Stimulated activated CD8-positive, alpha-beta memory T cell treated with anti-CD3 and anti-CD28 coated beads, Interleukin-15, amount 100 ng/mL, for 24 hours (primary cell): ENCODE data around the gene MAST4.

ENCODE experiments used
- DNase-seq: peaks from one replicate; pipeline ENCODE4 v3.0.0-alpha.2; 2020; ENCODE audit warnings: low read depth

MAST4 gene

DNA sequence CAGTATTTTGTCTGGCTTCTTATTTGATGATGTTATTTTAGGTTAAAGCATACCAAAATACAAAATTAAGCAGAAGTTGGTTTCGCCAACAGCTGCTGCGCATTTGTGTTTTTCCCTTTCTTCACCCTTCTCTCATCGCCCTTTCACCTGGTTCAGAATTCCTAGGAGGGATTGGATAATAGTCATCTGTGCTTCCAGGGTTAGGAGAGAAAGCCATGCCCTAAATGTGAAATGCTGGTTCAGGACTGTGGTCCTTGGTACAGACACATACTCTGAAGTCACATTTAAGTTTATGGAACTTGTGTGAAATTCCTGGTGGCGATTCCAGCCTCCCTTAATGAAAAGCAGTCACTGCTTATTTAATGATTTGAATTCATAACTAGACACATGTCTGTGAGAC, 7.7 kb downstream of the MAST4 start:
- no peak for DNase-seq

DNA sequence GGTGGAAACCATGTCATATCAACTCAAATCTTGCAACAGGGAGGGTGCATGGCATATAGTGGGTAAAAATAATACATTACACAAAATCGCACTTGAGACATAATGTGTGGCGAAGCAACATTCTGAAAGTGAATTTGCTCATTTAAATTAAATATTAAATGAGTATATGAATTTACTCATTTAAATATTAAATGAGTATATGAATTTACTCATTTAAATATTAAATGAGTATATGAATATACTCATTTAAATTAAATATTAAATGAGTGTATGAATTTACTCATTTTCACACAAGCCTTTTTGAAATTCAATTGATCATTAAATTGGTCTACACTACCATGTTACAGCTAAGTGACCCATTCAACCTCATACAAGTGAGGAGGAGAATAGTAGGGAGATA, 10.5 kb downstream of the MAST4 start:
- no peak for DNase-seq

DNA sequence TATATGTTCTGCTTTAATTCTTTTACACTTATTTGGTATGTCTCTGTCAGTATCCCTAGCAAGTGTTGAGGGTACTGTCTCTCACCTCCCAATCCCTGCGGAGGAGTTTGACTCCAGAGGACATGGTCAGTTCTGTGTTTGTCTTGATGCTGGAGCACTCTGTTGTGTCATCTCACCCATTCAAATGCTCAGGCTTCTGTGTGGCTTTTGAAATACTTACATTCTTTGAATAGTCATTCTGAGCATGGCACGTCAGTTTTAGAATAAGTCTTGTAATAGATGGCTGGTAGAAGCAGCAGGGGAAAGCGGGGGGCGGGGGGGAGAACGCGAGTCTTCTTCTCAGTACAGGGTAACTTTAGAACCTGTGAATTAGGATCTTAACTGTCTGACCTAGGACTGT, 12.3 kb downstream of the MAST4 start:
- DNase-seq: no peak

- DNase-seq: no peak
These were observed 13.4 kb downstream of the MAST4 start for GRCh38 chr5:66609615-66610014.

GRCh38 chr5:66612226-66612625, 16.0 kb downstream of the MAST4 start:
- DNase-seq: no peak

GRCh38 chr5:66615136-66615535, 18.9 kb downstream of the MAST4 start:
- no peak for DNase-seq

GRCh38 chr5:66615894-66616293, 19.7 kb downstream of the MAST4 start:
- no peak for DNase-seq

GRCh38 chr5:66616520-66617225, 20.5 kb downstream of the MAST4 start:
- no peak for DNase-seq

DNA sequence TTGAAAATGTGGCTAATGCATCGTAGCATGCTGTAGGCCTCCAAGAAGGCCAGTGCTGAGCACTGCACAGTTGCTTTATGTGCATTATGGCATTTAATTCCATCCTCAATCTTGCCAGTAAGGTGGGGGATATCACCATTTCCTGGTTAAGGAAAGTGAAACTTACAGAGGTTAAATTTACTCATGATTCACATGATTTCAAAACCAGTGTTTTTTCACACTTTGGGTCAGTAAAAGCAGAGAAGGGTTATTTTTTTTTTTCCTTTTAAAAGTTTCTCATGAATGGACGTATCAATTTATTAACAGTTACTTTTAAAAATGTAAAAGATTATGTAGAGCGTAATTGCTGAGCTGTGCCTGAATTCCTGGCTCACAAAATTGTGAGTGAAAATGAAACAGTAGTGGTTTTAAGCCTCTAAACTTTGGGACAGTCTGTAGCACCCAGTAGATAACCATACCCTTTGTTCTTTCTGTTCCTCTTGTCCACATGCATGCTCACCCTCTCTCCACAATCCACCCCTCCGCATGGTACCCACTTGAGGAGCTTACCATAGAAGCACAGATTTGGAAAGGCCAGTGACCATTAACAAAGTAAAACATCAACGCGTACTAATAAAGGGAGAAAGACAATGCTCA, 21.2 kb downstream of the MAST4 start:
- DNase-seq: no peak

DNA sequence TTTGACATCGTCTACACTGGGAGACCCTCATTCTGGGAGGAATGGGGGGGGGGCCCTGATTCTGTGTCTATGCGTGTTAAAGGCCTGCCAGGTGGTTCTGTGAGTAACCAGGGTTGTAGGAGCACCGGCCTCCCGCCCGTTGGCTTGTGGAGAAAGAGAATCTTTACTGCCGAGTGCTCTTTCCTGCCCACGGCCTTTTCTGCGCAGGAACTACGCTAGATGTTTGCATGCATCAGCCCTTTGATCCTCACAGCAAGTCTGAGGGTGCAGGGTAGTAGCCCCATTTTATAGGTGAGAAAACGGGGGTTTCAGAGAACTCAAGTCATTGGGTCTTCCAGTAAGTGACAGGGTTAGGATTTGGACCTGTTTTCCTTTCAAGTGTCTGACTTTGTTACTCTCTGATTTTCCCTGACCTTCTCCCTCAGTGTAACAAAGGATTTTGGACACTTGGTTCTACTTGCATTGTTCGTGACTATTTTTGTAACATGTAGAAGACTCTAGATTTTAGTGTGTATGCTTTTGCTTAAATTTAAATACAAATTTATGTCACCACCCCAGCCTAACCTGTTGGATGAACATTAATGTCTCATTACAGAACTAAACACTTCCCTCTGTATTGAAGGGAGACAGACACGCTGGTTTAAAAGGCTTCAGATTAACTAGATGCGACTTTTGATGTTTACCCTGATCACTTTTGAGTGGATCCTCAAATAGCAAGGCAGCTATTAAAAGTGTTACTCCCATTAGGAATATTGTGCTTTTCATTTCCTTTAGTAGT, 22.0 kb downstream of the MAST4 start:
- no peak for DNase-seq

DNA sequence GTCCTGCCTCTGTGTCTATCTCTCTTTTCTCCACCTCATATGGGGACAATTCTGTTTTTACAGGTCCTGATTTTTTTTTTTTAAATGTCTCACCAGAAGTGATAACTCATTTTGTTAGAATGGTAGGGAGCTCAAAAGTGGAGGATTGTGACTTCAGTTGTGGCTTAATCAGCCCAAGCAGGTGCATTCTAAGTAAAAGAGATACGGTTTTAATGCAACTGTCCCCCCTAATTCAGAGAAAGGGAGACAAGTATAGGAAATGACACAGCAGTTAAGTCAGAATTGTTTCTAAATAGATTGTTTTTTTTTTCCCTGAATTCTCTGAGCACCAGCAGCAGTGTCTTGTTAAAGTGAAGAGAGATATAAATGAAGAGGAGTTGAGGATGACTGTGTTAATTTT, 24.5 kb downstream of the MAST4 start:
- DNase-seq: no peak

GRCh38 chr5:66621146-66621545, 25.0 kb downstream of the MAST4 start:
- DNase-seq: no peak

- no peak for DNase-seq
These were observed 25.5 kb downstream of the MAST4 start for GRCh38 chr5:66621736-66622135.

GRCh38 chr5:66628561-66628960, 32.4 kb downstream of the MAST4 start:
- DNase-seq: no peak

DNA sequence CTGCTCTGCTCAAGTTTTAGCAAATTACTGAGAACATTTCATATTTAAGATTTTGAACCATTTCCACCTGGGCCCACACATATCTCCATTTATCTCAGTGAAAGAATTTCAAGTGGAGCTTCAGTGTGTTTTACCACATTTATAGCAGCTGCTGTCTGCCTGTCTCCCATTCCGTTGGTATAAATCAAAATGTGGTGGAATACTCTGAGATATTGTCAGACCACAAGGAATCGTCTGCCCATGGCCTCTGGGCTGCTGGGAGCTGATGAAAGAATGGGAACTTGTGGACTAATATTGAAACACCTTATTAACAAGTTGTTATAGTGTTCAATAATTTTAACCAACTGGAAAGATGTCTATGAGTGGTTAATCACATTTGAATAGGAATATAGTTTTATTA, 33.3 kb downstream of the MAST4 start:
- no peak for DNase-seq

- DNase-seq: no peak
These were observed 37.6 kb downstream of the MAST4 start for GRCh38 chr5:66633754-66634153.

GRCh38 chr5:66634601-66635000, 38.4 kb downstream of the MAST4 start:
- no peak for DNase-seq

DNA sequence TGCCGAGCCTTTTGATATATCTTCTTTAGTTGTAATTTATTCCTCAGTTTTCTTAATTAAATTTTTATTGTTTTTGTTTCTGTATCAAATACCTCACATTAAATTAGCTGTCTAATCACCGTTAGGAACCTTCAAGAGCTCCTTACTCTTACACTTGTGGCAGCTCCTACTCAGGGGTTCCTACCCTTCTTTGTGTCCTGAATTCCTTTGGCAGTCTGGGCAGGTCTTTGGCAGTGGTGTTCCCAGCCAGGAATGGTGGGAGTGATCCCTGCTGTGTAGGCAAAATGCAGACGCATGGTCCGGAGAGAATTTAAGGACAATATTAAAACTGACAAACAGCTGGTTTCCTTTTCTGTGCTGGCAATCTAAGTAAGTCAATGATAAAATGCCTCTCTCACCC, 41.8 kb downstream of the MAST4 start:
- no peak for DNase-seq

DNA sequence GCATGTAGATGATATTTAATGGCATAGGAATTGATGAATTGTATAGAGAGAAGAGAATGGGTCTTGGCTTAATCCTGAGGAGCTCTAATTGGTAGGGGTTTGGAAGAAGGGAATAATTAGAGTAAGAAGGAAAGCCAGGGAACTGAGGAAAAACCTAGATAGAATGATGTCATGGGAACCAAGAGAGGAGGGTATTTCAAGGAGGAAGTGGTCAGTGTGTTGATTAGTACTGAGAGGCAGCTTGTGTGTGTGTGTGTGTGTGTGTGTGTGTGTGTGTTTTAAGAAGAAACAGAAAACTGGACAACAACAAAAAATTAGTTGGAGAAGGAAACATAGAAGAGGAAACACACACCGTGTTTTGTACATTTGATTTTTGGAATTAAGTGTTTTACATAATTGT, 42.8 kb downstream of the MAST4 start:
- no peak for DNase-seq

- no peak for DNase-seq
These were observed 46.3 kb downstream of the MAST4 start for GRCh38 chr5:66642538-66642937.

DNA sequence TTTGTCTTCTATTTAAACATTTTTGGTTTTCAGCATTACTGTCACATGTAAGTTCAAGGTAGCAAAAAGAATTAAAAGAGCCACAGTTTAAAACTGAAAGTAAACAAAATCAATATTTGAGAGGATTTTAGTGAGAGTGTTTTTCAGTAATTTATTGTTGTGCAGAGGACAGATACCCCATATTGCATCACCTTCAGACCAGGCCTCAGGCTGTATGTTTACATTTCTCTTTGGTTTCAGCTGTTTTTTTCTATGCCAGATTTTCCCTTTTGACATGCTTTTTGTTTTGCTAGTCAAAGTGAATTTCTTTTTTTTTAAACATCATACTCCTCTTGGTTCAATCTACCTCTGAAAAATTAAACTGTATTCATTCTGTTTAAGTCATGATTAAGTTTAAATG, 47.2 kb downstream of the MAST4 start:
- DNase-seq: no peak

DNA sequence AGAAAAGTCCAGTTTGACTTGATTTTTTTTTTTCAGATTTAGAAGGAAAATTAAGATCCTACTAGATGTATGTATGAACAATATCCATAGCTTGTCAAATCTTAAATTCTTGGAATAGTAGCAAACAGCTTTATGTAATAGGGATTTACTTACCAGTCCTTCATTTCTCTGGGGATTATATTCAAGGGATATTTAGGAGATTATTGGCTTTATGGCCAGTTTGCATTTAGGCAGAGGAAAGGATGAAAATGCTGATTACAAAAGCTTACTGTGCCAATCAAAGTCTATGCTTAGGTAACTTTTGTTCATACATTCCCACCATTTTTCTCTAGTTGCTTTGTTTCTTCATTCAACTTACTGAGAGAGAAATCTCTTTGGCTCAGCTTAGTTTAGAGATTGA, 47.9 kb downstream of the MAST4 start:
- DNase-seq: no peak

- no peak for DNase-seq
These were observed 48.8 kb downstream of the MAST4 start for GRCh38 chr5:66645039-66645438.
